ENCODE measurements around the gene SMTNL2. TPM values are rescaled to one million over a fixed set of nuclear protein-coding genes. Genes with fewer than 3 reads are reported as not detected.
A peak's percentile ranks its signal among the peaks of the same experiment; 100 is the strongest.

SMTNL2 gene
- total and polyA plus RNA-seq, 12 donors: 2.7 to 84.1 (median 19.1) TPM

DNA sequence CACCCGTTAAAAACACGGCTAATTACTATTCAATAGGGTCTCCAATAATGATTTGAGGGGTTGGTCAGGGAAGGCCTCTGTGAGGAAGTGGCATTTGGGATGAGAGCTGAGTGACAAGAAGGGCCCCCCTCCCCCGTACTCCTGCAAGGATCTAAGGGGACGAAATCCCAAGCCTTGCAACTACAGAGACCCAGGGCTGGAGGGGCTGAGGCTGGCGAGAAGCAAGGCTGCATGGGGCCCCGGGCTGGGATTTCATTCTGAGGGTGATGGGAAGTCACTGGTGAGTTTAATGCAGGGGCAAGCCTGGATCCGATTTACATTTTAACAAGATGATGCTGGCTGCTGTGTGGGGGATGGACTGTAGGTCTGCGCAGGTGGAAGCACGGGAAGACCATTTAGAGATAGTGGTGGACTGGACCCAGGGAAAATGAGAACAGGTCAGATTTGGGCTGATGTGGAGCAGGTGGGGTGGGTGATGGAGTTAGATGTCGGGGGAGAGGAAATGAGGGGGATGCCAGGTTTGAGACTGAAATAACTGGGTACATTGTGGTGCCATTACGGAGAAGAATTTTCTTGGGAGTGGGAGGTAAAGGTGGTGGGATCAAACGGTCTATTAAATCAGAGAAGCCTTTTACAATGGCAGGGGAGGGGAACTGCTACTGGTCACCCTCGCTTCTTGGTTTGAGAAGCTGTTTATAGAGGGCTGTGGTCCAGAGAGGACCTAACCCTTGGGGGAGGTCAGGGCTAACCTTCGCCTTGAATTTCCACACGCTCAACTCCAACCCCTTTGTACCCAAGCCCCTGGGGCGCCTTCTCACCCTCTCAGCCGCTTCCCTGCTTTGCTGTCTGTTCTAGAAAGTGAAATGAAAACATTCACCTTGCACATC, 28.2 kb upstream of the SMTNL2 start:
- intact Hi-C loops (cut with DNase I): loop anchor here in 3 of 10 donors (5.0 to 10.0 kb wide), 2 partner anchors 61 to 134 kb away; partner anchors contain the start of gene SPNS2 (in 1 of the 3)
- Histone ChIP-seq H3K4me1 (peaks cover 7 to 24% (median 21%) of the 10 kb centered on the region in 9 donors), H3K36me3 (peaks cover 0 to 31% (median 11%) of the 10 kb centered on the region in 9 donors), H3K4me3 (peak overlapping the region; percentile 44 to 96 (median 78)), H3K9me3 (no peaks in the 10 kb centered on the region), H3K27me3 (no peaks in the 10 kb centered on the region), H3K27ac (peak overlapping the region; percentile 49 to 92 (median 88))
- ATAC-seq: no peak
- WGBS, 2 donors: 65 to 66% methylated on average over 17 of the region's 17 CpGs
- DNase-seq: no peak
- no peak for TF ChIP-seq CTCF (IDR thresholded peaks at IDR 0.05)

GRCh38 chr17:4556996-4557395, 27.3 kb upstream of the SMTNL2 start:
- Histone ChIP-seq H3K36me3 (peaks cover 0 to 22% (median 5%) of the 10 kb centered on the region in 9 donors), H3K27me3 (no peaks in the 10 kb centered on the region), H3K9me3 (no peaks in the 10 kb centered on the region), H3K27ac (no peak overlapping the region), H3K4me3 (no peak overlapping the region), H3K4me1 (peaks cover 7 to 24% (median 22%) of the 10 kb centered on the region in 9 donors)
- DNase-seq (no peak), ATAC-seq (no peak)
- no peak for TF ChIP-seq CTCF (IDR thresholded peaks at IDR 0.05)
- WGBS, 2 donors: 91 to 95% methylated on average over 4 of the region's 4 CpGs
- intact Hi-C loops (cut with DNase I): loop anchor here in 3 of 10 donors (5.0 to 10.0 kb wide), 2 partner anchors 62 to 135 kb away; partner anchors contain the start of gene SPNS2 (in 1 of the 3)

GRCh38 chr17:4557626-4558346, 26.5 kb upstream of the SMTNL2 start:
- Histone ChIP-seq H3K9me3 (no peaks in the 10 kb centered on the region), H3K27me3 (no peaks in the 10 kb centered on the region), H3K27ac (no peak overlapping the region), H3K4me1 (peaks cover 7 to 32% (median 27%) of the 10 kb centered on the region in 9 donors), H3K4me3 (no peak overlapping the region), H3K36me3 (peaks cover 0 to 14% (median 0%) of the 10 kb centered on the region in 9 donors)
- intact Hi-C loops (cut with DNase I): loop anchor here in 3 of 10 donors (5.0 to 10.0 kb wide), 2 partner anchors 63 to 135 kb away; partner anchors contain the start of gene SPNS2 (in 1 of the 3)
- DNase-seq (no peak), ATAC-seq (no peak)
- WGBS, 2 donors: 82 to 92% methylated on average over 6 of the region's 6 CpGs
- TF ChIP-seq CTCF (IDR thresholded peaks at IDR 0.05): no peak

DNA sequence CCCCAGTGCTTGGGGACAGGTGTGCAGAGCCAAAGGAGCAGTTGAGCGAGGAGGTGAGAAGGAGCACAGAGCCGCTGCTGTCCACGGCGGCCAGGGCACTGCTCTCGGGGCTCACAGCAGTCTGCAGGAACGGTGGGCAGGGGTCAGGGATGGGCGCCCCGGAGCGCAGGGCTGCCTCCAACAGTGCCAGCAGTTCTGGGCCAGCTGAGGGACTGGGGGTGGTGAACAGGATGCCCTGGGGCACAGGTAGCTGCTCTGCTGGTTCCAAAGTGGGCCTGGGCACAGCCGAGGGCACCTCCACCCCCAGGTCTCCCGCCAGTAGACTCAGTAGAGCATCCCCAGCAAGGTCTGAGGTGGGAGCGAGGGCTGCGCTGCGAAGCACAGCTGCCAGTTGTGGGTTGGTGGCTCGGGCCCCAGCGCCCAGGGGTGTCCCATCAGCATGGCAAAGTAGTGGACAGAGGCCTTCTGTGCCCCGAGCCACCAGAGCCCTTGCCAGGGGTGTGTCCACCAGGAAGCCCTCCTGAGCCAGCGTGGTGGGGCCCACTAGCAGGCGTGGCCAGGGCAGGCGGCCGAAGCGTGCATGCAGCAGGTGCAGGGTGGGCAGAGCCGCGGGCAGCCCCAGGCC, 25.9 kb upstream of the SMTNL2 start:
- H3K27ac ChIP-seq: no peak overlapping the region
- no peak overlapping the region for H3K4me3 ChIP-seq
- H3K9me3 ChIP-seq: no peaks in the 10 kb centered on the region
- H3K4me1 ChIP-seq: peaks cover 7 to 34% (median 28%) of the 10 kb centered on the region in 9 donors
- TF ChIP-seq CTCF (IDR thresholded peaks at IDR 0.05): no peak
- DNase-seq (no peak), ATAC-seq (no peak)
- H3K27me3 ChIP-seq: no peaks in the 10 kb centered on the region
- WGBS, 2 donors: 94 to 96% methylated on average over 24 of the region's 24 CpGs
- H3K36me3 ChIP-seq: peaks cover 0 to 7% (median 0%) of the 10 kb centered on the region in 9 donors
- intact Hi-C loops (cut with DNase I): loop anchor here in 3 of 10 donors (5.0 to 10.0 kb wide), 2 partner anchors 64 to 136 kb away; partner anchors contain the start of gene SPNS2 (in 1 of the 3)

Data from heart right ventricle (tissue), 16 donors.